H9 (cell line): ENCODE results near the gene TAF1A. TPM values are rescaled to one million over a fixed set of nuclear protein-coding genes. Genes with fewer than 3 reads are reported as not detected.
A peak's percentile ranks its signal among the peaks of the same experiment; 100 is the strongest.

Source experiments
- DNase-seq: peaks from one replicate; pipeline ENCODE4 v3.0.0-alpha.2; 2017
- H2AFZ ChIP-seq: one replicate; pipeline ENCODE4 v1.6.1; 2013; ENCODE audit warnings: mild to moderate bottlenecking, low read length, control low read depth, moderate library complexity
- H2AK5ac ChIP-seq: 2 replicates; pipeline ENCODE4 v1.6.1; 2013; ENCODE audit warnings: low read length, control low read depth, mixed read lengths; ENCODE audit not compliant: insufficient read length
- H2BK120ac ChIP-seq: one replicate; pipeline ENCODE4 v1.6.1; 2013; ENCODE audit warnings: low read depth, mild to moderate bottlenecking, low read length, control low read depth, inconsistent platforms; ENCODE audit not compliant: poor library complexity, severe bottlenecking
- H2BK12ac ChIP-seq: 2 replicates; pipeline ENCODE4 v1.6.1; 2013; ENCODE audit warnings: low read length, control low read depth, mixed read lengths, low read depth; ENCODE audit not compliant: insufficient read length
- H2BK15ac ChIP-seq: 2 replicates; pipeline ENCODE4 v1.6.1; 2013; ENCODE audit warnings: low read depth, low read length, control low read depth
- H2BK20ac ChIP-seq: one replicate; pipeline ENCODE4 v1.6.1; 2013; ENCODE audit warnings: low read depth, mild to moderate bottlenecking, low read length, control low read depth, inconsistent platforms; ENCODE audit not compliant: poor library complexity, severe bottlenecking
- H2BK5ac ChIP-seq: 2 replicates; pipeline ENCODE4 v1.6.1; 2013; ENCODE audit warnings: low read length, control low read depth, mixed read lengths; ENCODE audit not compliant: insufficient read length
- H3K14ac ChIP-seq: 2 replicates; pipeline ENCODE4 v1.6.1; 2013; ENCODE audit warnings: low read length, control low read depth; ENCODE audit not compliant: insufficient read depth
- H3K18ac ChIP-seq: 2 replicates; pipeline ENCODE4 v1.6.1; 2013; ENCODE audit warnings: low read depth, mild to moderate bottlenecking, mixed read lengths, low read length, control low read depth; ENCODE audit not compliant: insufficient read length
- H3K23ac ChIP-seq: 2 replicates; pipeline ENCODE4 v1.6.1; 2013; ENCODE audit warnings: low read length, control low read depth, mixed read lengths, low read depth; ENCODE audit not compliant: insufficient read length
- H3K23me2 ChIP-seq: 2 replicates; pipeline ENCODE4 v1.6.1; 2013; ENCODE audit warnings: low read depth, mild to moderate bottlenecking, mixed read lengths, low read length, control low read depth; ENCODE audit not compliant: insufficient read length, poor library complexity, severe bottlenecking
- H3K27ac ChIP-seq: 2 replicates; pipeline ENCODE4 v1.5.1; 2013; ENCODE audit warnings: low read length, control low read depth, mixed read lengths, low read depth; ENCODE audit not compliant: insufficient read length
- H3K27me3 ChIP-seq: 2 replicates; pipeline ENCODE4 v1.6.1; 2013; ENCODE audit warnings: low read length, control low read depth, inconsistent platforms; ENCODE audit not compliant: insufficient read depth
- H3K4ac ChIP-seq: 2 replicates; pipeline ENCODE4 v1.6.1; 2013; ENCODE audit warnings: low read depth, mild to moderate bottlenecking, control low read depth, inconsistent platforms, low read length, moderate library complexity
- H3K4me1 ChIP-seq: 2 replicates; pipeline ENCODE4 v1.6.1; 2013; ENCODE audit warnings: low read length, control low read depth, inconsistent platforms; ENCODE audit not compliant: insufficient read depth
- H3K4me2 ChIP-seq: 2 replicates; pipeline ENCODE4 v1.6.1; 2013; ENCODE audit warnings: low read length, control low read depth, mixed read lengths; ENCODE audit not compliant: insufficient read length, insufficient read depth
- H3K56ac ChIP-seq: 2 replicates; pipeline ENCODE4 v1.6.1; 2013; ENCODE audit warnings: low read depth, mild to moderate bottlenecking, mixed read lengths, low read length, control low read depth; ENCODE audit not compliant: insufficient read length
- H3K79me1 ChIP-seq: 2 replicates; pipeline ENCODE4 v1.6.1; 2013; ENCODE audit warnings: low read depth, mild to moderate bottlenecking, moderate library complexity, low read length, control low read depth, inconsistent platforms; ENCODE audit not compliant: insufficient read depth, poor library complexity, severe bottlenecking
- H3K79me2 ChIP-seq: 2 replicates; pipeline ENCODE4 v1.6.1; 2013; ENCODE audit warnings: low read length, control low read depth, inconsistent platforms; ENCODE audit not compliant: insufficient read depth
- H3K9ac ChIP-seq: 2 replicates; pipeline ENCODE4 v1.6.1; 2013; ENCODE audit warnings: low read length, control low read depth, mixed read lengths; ENCODE audit not compliant: insufficient read length; ENCODE audit errors: extremely low read depth
- H3K9me3 ChIP-seq: one replicate; pipeline ENCODE4 v1.6.1; 2013; ENCODE audit warnings: low read depth, low read length, inconsistent platforms; ENCODE audit not compliant: control insufficient read depth
- H3T11ph ChIP-seq: one replicate; pipeline ENCODE4 v1.6.1; 2013; ENCODE audit warnings: mild to moderate bottlenecking, low read length, control low read depth, inconsistent platforms
- H4K20me1 ChIP-seq: one replicate; pipeline ENCODE4 v1.6.1; 2013; ENCODE audit not compliant: control insufficient read depth, insufficient read length, insufficient read depth
- H4K5ac ChIP-seq: 2 replicates; pipeline ENCODE4 v1.6.1; 2013; ENCODE audit warnings: low read depth, mild to moderate bottlenecking, mixed read lengths, low read length, control low read depth; ENCODE audit not compliant: insufficient read length
- H4K8ac ChIP-seq: replicated peaks from 2 replicates; pipeline ENCODE4 v1.6.1; 2013; ENCODE audit warnings: low read length, control low read depth, mixed read lengths, low read depth; ENCODE audit not compliant: insufficient read length
- H4K91ac ChIP-seq: 2 replicates; pipeline ENCODE4 v1.6.1; 2013; ENCODE audit warnings: low read depth, mild to moderate bottlenecking, moderate library complexity, mixed read lengths, low read length, control low read depth; ENCODE audit not compliant: insufficient read length
- H3K27ac Mint-ChIP-seq, 3 experiments: 2 replicates in 2 of 3; 3 replicates in 1 of 3; pipeline ENCODE4 v1.8.0; 2020 to 2021; ENCODE audit warnings: mixed read lengths in 3 of 3, mild to moderate bottlenecking in 1 of 3, moderate library complexity in 1 of 3
- H3K27me3 Mint-ChIP-seq: 2 replicates; pipeline ENCODE4 v1.8.0; 2021; ENCODE audit warnings: low read depth, mild to moderate bottlenecking, moderate library complexity, mixed read lengths
- H3K36me3 Mint-ChIP-seq, 3 experiments: 2 replicates in 2 of 3; 3 replicates in 1 of 3; pipeline ENCODE4 v1.8.0; 2020 to 2021; ENCODE audit warnings: low read depth in 3 of 3, mixed read lengths in 3 of 3; ENCODE audit not compliant: insufficient read depth in 1 of 3
- H3K4me1 Mint-ChIP-seq, 2 experiments: 2 replicates each; pipeline ENCODE4 v1.8.0; 2020; ENCODE audit warnings: mixed read lengths in 2 of 2
- H3K4me3 Mint-ChIP-seq, 2 experiments: 2 replicates in 1 of 2; 3 replicates in 1 of 2; pipeline ENCODE4 v1.8.0; 2020 to 2021; ENCODE audit warnings: mild to moderate bottlenecking in 2 of 2, mixed read lengths in 2 of 2, moderate library complexity in 1 of 2
- H3K9me3 Mint-ChIP-seq, 2 experiments: 2 replicates in 1 of 2; 3 replicates in 1 of 2; pipeline ENCODE4 v1.8.0; 2020; ENCODE audit warnings: mild to moderate bottlenecking in 2 of 2, mixed read lengths in 2 of 2, moderate library complexity in 1 of 2
- WGBS: extraction: QIAGEN DNeasy Blood & Tissue Kit; methylation state at CpG from one replicate; pipeline ENCODE4 v1.1.7; 2013; ENCODE audit warnings: missing lambda C conversion rate, low lambda C conversion rate, mixed read lengths; ENCODE audit not compliant: insufficient read length; ENCODE audit errors: extremely low coverage; 5-methylcytosine and 5-hydroxymethylcytosine counted together
- long read RNA-seq: library from polyadenylated mRNA; unstranded; transcript quantifications from one replicate; pipeline ENCODE4 v2.0.0, GENCODE V29; 2020
- total RNA-seq: library from RNA; stranded (reverse); gene quantifications from 2 replicates; pipeline ENCODE4 v1.2.1, GENCODE V29; 2021
- TF ChIP-seq, protein P1 (sequence below): fragments of 200-600 bp; sonication (generic); conservative IDR thresholded peaks from 3 replicates; pipeline ENCODE4 v1.8.0; 2021; ENCODE audit warnings: antibody characterized with exemption, mild to moderate bottlenecking

Gene TAF1A
- 14.8 and 15.5 TPM in 2 replicates for total RNA-seq
- long read RNA-seq, transcript TAF1A-201 (12 exons, 1,966 nt), result minor isoform, 5 of 65 reads
- long read RNA-seq, transcript TAF1A-202 (11 exons, 1,894 nt), result major isoform, 29 of 65 reads
- long read RNA-seq, partial matches to known transcripts, result 12 of 65 reads
- long read RNA-seq, other reads (novel, unspliced or antisense), result 19 of 65 reads

DNA sequence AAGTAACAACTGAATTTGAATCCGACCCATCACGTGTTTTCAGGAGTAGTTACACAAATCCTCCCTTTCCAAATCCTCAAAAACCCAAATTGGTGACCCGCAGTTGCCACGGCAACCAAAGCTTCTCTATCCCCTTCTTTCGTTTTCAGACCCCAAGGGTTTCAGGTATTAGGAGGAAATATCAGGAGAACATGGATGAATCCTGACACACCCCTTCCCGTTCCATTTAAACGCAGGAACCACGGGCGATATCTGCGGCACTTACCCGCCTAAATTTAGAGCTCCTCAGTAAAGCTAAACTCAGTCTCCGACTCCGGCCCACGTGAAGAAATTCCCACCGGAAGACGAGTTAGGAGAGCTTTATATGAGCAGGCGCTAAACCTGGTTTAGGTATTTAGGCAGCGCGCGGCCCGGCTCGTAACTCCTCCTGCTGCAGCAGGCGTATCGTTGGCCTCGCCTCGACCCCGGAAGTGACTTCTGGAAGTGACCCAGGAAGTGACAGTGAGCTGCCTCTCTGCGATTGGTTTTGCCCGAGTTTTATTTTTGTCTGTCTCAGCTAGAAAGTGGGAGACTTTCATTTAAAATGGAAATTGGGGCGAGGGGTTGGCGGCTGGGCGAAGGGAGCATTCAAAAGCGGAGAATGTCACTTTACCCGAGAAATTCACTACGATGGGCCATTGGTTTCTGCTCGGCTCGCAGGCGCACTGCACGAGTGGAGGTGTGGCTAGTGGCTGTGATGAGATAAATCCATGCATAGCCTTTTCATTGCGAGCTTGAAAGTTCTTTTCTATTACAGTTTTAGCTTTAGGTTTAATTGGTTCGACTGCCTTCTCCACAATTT is at the start of gene TAF1A:
Gene TAF1A, minus strand, starts transcription at position 472 of the 841 bp plus-strand sequence.
- H3K14ac ChIP-seq, result peak within 1 kb of the TSS; percentile 45; the same call in 1 of the 2 replicates
- no peak within 1 kb of the TSS for H2BK20ac ChIP-seq
- no peaks in the 10 kb centered on the region for H4K20me1 ChIP-seq
- H3K27ac ChIP-seq, result peak within 1 kb of the TSS; percentile 45
- peak; percentile 90 for DNase-seq
- Mint-ChIP-seq H3K4me1 (peaks cover 12 to 15% of the 10 kb centered on the region in 2 experiments), H3K36me3 (peaks cover 3 to 25% (median 24%) of the 10 kb centered on the region in 3 experiments; a peak in 5 of 7 replicates), H3K4me3 (peak within 1 kb of the TSS; percentile 88 to 93), H3K9me3 (no peaks in the 10 kb centered on the region), H3K27ac (peak within 1 kb of the TSS; percentile 91 to 98 (median 92); a peak in 6 of 7 replicates), H3K27me3 (peaks cover 7% of the 10 kb centered on the region)
- TF ChIP-seq, protein P1, sequence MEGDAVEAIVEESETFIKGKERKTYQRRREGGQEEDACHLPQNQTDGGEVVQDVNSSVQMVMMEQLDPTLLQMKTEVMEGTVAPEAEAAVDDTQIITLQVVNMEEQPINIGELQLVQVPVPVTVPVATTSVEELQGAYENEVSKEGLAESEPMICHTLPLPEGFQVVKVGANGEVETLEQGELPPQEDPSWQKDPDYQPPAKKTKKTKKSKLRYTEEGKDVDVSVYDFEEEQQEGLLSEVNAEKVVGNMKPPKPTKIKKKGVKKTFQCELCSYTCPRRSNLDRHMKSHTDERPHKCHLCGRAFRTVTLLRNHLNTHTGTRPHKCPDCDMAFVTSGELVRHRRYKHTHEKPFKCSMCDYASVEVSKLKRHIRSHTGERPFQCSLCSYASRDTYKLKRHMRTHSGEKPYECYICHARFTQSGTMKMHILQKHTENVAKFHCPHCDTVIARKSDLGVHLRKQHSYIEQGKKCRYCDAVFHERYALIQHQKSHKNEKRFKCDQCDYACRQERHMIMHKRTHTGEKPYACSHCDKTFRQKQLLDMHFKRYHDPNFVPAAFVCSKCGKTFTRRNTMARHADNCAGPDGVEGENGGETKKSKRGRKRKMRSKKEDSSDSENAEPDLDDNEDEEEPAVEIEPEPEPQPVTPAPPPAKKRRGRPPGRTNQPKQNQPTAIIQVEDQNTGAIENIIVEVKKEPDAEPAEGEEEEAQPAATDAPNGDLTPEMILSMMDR, result no peak
- H4K91ac ChIP-seq, result no peak within 1 kb of the TSS
- H2BK5ac ChIP-seq, result peak within 1 kb of the TSS; percentile 30
- H2AFZ ChIP-seq, result peak within 1 kb of the TSS; percentile 85
- H2BK15ac ChIP-seq, result no peak within 1 kb of the TSS
- peaks cover 7% of the 10 kb centered on the region for H3K23me2 ChIP-seq
- no peak within 1 kb of the TSS for H3T11ph ChIP-seq
- H3K27me3 ChIP-seq, result no peaks in the 10 kb centered on the region
- no peak within 1 kb of the TSS for H2AK5ac ChIP-seq
- peaks cover 2% of the 10 kb centered on the region for H3K79me1 ChIP-seq
- no peak within 1 kb of the TSS for H3K4ac ChIP-seq
- H3K56ac ChIP-seq, result no peak within 1 kb of the TSS
- H3K4me1 ChIP-seq, result no peaks in the 10 kb centered on the region
- H2BK120ac ChIP-seq, result no peak within 1 kb of the TSS
- no peak within 1 kb of the TSS for H3K23ac ChIP-seq
- peak within 1 kb of the TSS; percentile 33 for H3K18ac ChIP-seq
- H4K5ac ChIP-seq, result no peak within 1 kb of the TSS
- no peaks in the 10 kb centered on the region for H3K9me3 ChIP-seq
- peaks cover 3% of the 10 kb centered on the region; the same call in 1 of the 2 replicates for H3K79me2 ChIP-seq
- H2BK12ac ChIP-seq, result no peak within 1 kb of the TSS
- no CpG with 5 or more reads among the region's 41 CpGs for WGBS
- peak within 1 kb of the TSS; percentile 80 for H3K4me2 ChIP-seq
- H4K8ac ChIP-seq, result no peak within 1 kb of the TSS
- peak within 1 kb of the TSS; percentile 76 for H3K9ac ChIP-seq
